B cell (primary cell): Measurements from ENCODE around the gene PRR23E. TPM values are rescaled to one million over a fixed set of nuclear protein-coding genes. Genes with fewer than 3 reads are reported as not detected.

ENCODE experiments used
- ATAC-seq: fragments of 200-7000 bp; cut with Tn5 transposase; one replicate; pipeline ENCODE4 v1.10.0; 2021; ENCODE audit warnings: low read depth, mild to moderate bottlenecking, moderate number of reproducible peaks, moderate library complexity
- CTCF ChIA-PET: fragments of 350-600 bp; sonication (Branson Sonifier 250); formaldehyde crosslinking; loops from one replicate; lab custom pipeline; 2021; ENCODE audit warnings: antibody characterized with exemption, inconsistent platforms; lab: Charles Lee
- POLR2A ChIA-PET: fragments of 350-600 bp; sonication (Branson Sonifier 250); formaldehyde crosslinking; loops from one replicate; lab custom pipeline; 2021; ENCODE audit warnings: antibody characterized with exemption; lab: Charles Lee
- DNase-seq: peaks from one replicate; pipeline ENCODE4 v3.0.0; 2013
- H2AFZ ChIP-seq: 2 replicates; pipeline ENCODE4 v1.6.1; 2012; ENCODE audit warnings: mild to moderate bottlenecking, low read depth, low read length; ENCODE audit not compliant: insufficient read depth, poor library complexity, severe bottlenecking
- H3K27ac ChIP-seq, 2 donors: 1 replicate in 1 of 2; 2 replicates in 1 of 2; pipeline ENCODE4 v1.5.1; 2012 to 2013; ENCODE audit warnings: low read length in 2 of 2, mild to moderate bottlenecking in 2 of 2, moderate library complexity in 1 of 2
- H3K27me3 ChIP-seq, 4 experiments: fragments of 200-600 bp in 1 of 4; sonication (generic) in 1 of 4; replicated peaks in 1 of 4; 1 replicate in 2 of 4; 2 replicates in 2 of 4; pipeline versions ENCODE4 v1.6.1 to v1.7.0; 2013 to 2016; ENCODE audit warnings: low read length in 3 of 4, mild to moderate bottlenecking in 2 of 4, mixed read lengths in 1 of 4, moderate library complexity in 1 of 4; ENCODE audit not compliant: insufficient read depth in 4 of 4, control insufficient read depth in 3 of 4; ENCODE audit errors: control extremely low read depth in 1 of 4
- H3K36me3 ChIP-seq, 2 experiments: replicated peaks in 1 of 2; 1 replicate in 1 of 2; 2 replicates in 1 of 2; pipeline versions ENCODE4 v1.6.1 to v1.7.1; 2013; ENCODE audit warnings: low read length in 1 of 2; ENCODE audit not compliant: insufficient read depth in 2 of 2, control insufficient read depth in 1 of 2; ENCODE audit errors: control extremely low read depth in 1 of 2, extremely low read depth in 1 of 2
- H3K4me1 ChIP-seq, 2 donors: fragments of 200-600 bp in 1 of 2; sonication (generic) in 1 of 2; 1 replicate in 1 of 2; 2 replicates in 1 of 2; pipeline versions ENCODE4 v1.5.1 to v1.6.1; 2013 to 2017; ENCODE audit warnings: low read length in 2 of 2; ENCODE audit not compliant: control insufficient read depth in 2 of 2, insufficient read depth in 2 of 2
- H3K4me2 ChIP-seq: replicated peaks from 2 replicates; pipeline ENCODE3; 2012; ENCODE audit warnings: mild to moderate bottlenecking, low read depth, low read length; ENCODE audit not compliant: poor library complexity, severe bottlenecking
- H3K4me3 ChIP-seq, 5 experiments: fragments of 200-600 bp in 1 of 5; sonication (generic) in 1 of 5; 1 replicate in 3 of 5; 2 replicates in 2 of 5; pipeline versions ENCODE4 v1.5.1 to v1.7.0; 2011 to 2016; ENCODE audit warnings: low read length in 4 of 5, mild to moderate bottlenecking in 4 of 5, low read depth in 2 of 5, control low read depth in 1 of 5, moderate library complexity in 1 of 5; ENCODE audit not compliant: insufficient read depth in 1 of 5; ENCODE audit errors: control extremely low read depth in 1 of 5, extremely low read depth in 1 of 5
- H3K79me2 ChIP-seq: fragments of 200-600 bp; sonication (generic); one replicate; pipeline ENCODE4 v1.6.0; 2016; ENCODE audit warnings: low read length; ENCODE audit not compliant: control insufficient read depth, insufficient read depth
- H3K9ac ChIP-seq: fragments of 200-600 bp; sonication (generic); 2 replicates; pipeline ENCODE4 v1.6.1; 2017; ENCODE audit warnings: mild to moderate bottlenecking, low read length, moderate library complexity
- H3K9me3 ChIP-seq, 3 donors: one replicate each; pipeline versions ENCODE4 v1.6.1 to v1.7.1; 2013; ENCODE audit warnings: low read length in 2 of 3; ENCODE audit not compliant: control insufficient read depth in 2 of 3, insufficient read depth in 1 of 3; ENCODE audit errors: control extremely low read depth in 1 of 3
- H4K20me1 ChIP-seq: 2 replicates; pipeline ENCODE4 v1.6.0; 2012; ENCODE audit warnings: mild to moderate bottlenecking, low read length; ENCODE audit not compliant: insufficient read depth, control insufficient read depth, poor library complexity, severe bottlenecking
- H3K27ac Mint-ChIP-seq: one replicate; pipeline ENCODE4 v1.8.0; 2021; ENCODE audit warnings: mixed read lengths
- H3K27me3 Mint-ChIP-seq: one replicate; pipeline ENCODE4 v1.8.0; 2021; ENCODE audit warnings: mixed read lengths
- H3K4me1 Mint-ChIP-seq: one replicate; pipeline ENCODE4 v1.8.0; 2021; ENCODE audit warnings: mixed read lengths
- H3K4me3 Mint-ChIP-seq: one replicate; pipeline ENCODE4 v1.8.0; 2021; ENCODE audit warnings: mixed read lengths
- H3K9me3 Mint-ChIP-seq: one replicate; pipeline ENCODE4 v1.8.0; 2022; ENCODE audit warnings: mixed read lengths; ENCODE audit not compliant: insufficient read depth
- CTCF ChIP-seq: fragments of 200-600 bp; IDR thresholded peaks from one replicate; pipeline ENCODE4 v1.8.0; 2022; ENCODE audit warnings: antibody characterized with exemption, mild to moderate bottlenecking
- EZH2 ChIP-seq: IDR thresholded peaks from 2 replicates; pipeline ENCODE4 v1.6.1; 2012; ENCODE audit warnings: borderline replicate concordance, low read depth, mild to moderate bottlenecking, moderate library complexity, low read length; ENCODE audit not compliant: insufficient read depth, poor library complexity, severe bottlenecking
- WGBS: methylation state at CpG from one replicate; pipeline ENCODE4 v1.1.5; 2013; ENCODE audit warnings: missing lambda C conversion rate; ENCODE audit not compliant: insufficient coverage; 5-methylcytosine and 5-hydroxymethylcytosine counted together
- intact Hi-C: fragments of 100-400 bp; cut with micrococcal nuclease; formaldehyde crosslinking; loops from one replicate; pipeline ENCODE4 v1.10.0; 2022
- polyA plus RNA-seq: library from polyadenylated mRNA; depleted of rRNA; stranded (reverse); fragments of >200 nt; gene quantifications from 2 replicates; pipeline ENCODE4 v1.2.3, GENCODE V29; 2012
- total RNA-seq, 2 donors: library from RNA; stranded (reverse); fragments of 120-200 nt in 1 of 2; gene quantifications; 1 replicate in 1 of 2; 2 replicates in 1 of 2; pipeline versions ENCODE4 v1.2.3 to v1.2.4, GENCODE V29; 2013 to 2022

PRR23E gene
- total and polyA plus RNA-seq, 2 donors (not counting 1 experiment from before 2014, with no cell fraction given), result not detected

GRCh38 chr3:127172781-127173515 lies 20.0 kb upstream of the PRR23E start:
- H3K27ac ChIP-seq, result no peak overlapping the region
- Mint-ChIP-seq H3K27me3 (peaks cover 19% of the 10 kb centered on the region), H3K9me3 (no peaks in the 10 kb centered on the region), H3K4me3 (no peak overlapping the region), H3K4me1 (no peaks in the 10 kb centered on the region), H3K27ac (no peak overlapping the region)
- H3K9ac ChIP-seq, result no peak overlapping the region
- ChIA-PET POLR2A (no interaction called here), CTCF (no interaction called here)
- H3K36me3 ChIP-seq, result no peaks in the 10 kb centered on the region
- no peak overlapping the region for H3K4me3 ChIP-seq
- WGBS, result 15% methylated on average over 21 of the region's 22 CpGs
- H3K4me2 ChIP-seq, result no peak overlapping the region
- intact Hi-C loops, result no loop called here
- TF ChIP-seq CTCF (no peak), EZH2 (no peak)
- no peaks in the 10 kb centered on the region for H3K79me2 ChIP-seq
- H4K20me1 ChIP-seq, result no peaks in the 10 kb centered on the region
- DNase-seq, result no peak
- H3K4me1 ChIP-seq, result no peaks in the 10 kb centered on the region
- no peak for ATAC-seq
- H3K27me3 ChIP-seq, result peaks cover 0 to 25% (median 2%) of the 10 kb centered on the region in 4 experiments
- H3K9me3 ChIP-seq, result peaks cover 0 to 3% (median 0%) of the 10 kb centered on the region in 3 donors
- H2AFZ ChIP-seq, result no peak overlapping the region

- 93% methylated on average over 5 of the region's 5 CpGs for WGBS
- Mint-ChIP-seq H3K4me3 (no peak overlapping the region), H3K9me3 (no peaks in the 10 kb centered on the region), H3K4me1 (no peaks in the 10 kb centered on the region), H3K27ac (no peak overlapping the region), H3K27me3 (peaks cover 19% of the 10 kb centered on the region)
- Histone ChIP-seq H4K20me1 (no peaks in the 10 kb centered on the region), H3K79me2 (no peaks in the 10 kb centered on the region), H2AFZ (no peak overlapping the region), H3K4me3 (no peak overlapping the region), H3K27ac (no peak overlapping the region), H3K4me1 (no peaks in the 10 kb centered on the region), H3K9me3 (peaks cover 0 to 3% (median 0%) of the 10 kb centered on the region in 3 donors), H3K36me3 (no peaks in the 10 kb centered on the region), H3K4me2 (no peak overlapping the region), H3K27me3 (peaks cover 0 to 22% (median 2%) of the 10 kb centered on the region in 4 experiments), H3K9ac (no peak overlapping the region)
- ATAC-seq (no peak), DNase-seq (no peak)
- TF ChIP-seq EZH2 (no peak), CTCF (no peak)
- intact Hi-C loops, result no loop called here
- ChIA-PET CTCF (no interaction called here), POLR2A (no interaction called here)
These were observed 19.3 kb upstream of the PRR23E start for GRCh38 chr3:127173516-127174166.
